BJ (cell line): ENCODE measurements around the gene CLEC2D. TPM values are rescaled to one million over a fixed set of nuclear protein-coding genes. Genes with fewer than 3 reads are reported as not detected.

Experiments used
- CTCF ChIA-PET: fragments of 350-600 bp; formaldehyde crosslinking; extraction: SDS; loops from one replicate; lab custom pipeline; 2021; ENCODE audit warnings: antibody characterized with exemption, inconsistent platforms; lab: Yijun Ruan, JAX
- POLR2A ChIA-PET: fragments of 300-600 bp; sonication (Branson Sonifier 250); formaldehyde crosslinking; extraction: SDS; loops from one replicate; lab custom pipeline; 2021; ENCODE audit warnings: antibody characterized with exemption; lab: Charles Lee
- DNase-seq: peaks from one replicate; pipeline ENCODE4 v3.0.0-alpha.2; 2011; ENCODE audit warnings: low read depth
- H3K27me3 ChIP-seq: 2 replicates; pipeline ENCODE4 v1.6.0; 2011; ENCODE audit warnings: low read length; ENCODE audit not compliant: control insufficient read depth, insufficient read depth
- H3K36me3 ChIP-seq: 2 replicates; pipeline ENCODE4 v1.5.1; 2011; ENCODE audit warnings: low read length; ENCODE audit not compliant: control insufficient read depth, insufficient read depth
- H3K4me3 ChIP-seq: 2 replicates; pipeline ENCODE4 v1.5.1; 2011; ENCODE audit warnings: low read depth, mild to moderate bottlenecking, control low read depth, low read length
- polyA plus RNA-seq: library from polyadenylated mRNA; depleted of rRNA; stranded (reverse); fragments of >200 nt; gene quantifications from 2 replicates; pipeline ENCODE4 v1.2.3, GENCODE V29; 2011; rRNA removed
- small RNA-seq: library from RNA; depleted of rRNA; stranded (forward); fragments of <200 nt; gene quantifications from one replicate; pipeline ENCODE3, GENCODE V24; 2012; ENCODE audit warnings: low replicate concordance, low read depth; ENCODE audit not compliant: insufficient read length
- TF ChIP-seq, protein P1 (sequence below): IDR thresholded peaks from 2 replicates; pipeline ENCODE4 v1.5.1; 2011; ENCODE audit warnings: low read depth, mild to moderate bottlenecking, control low read depth, inconsistent platforms, low read length, moderate library complexity; ENCODE audit not compliant: insufficient read depth

The CLEC2D gene
- polyA plus RNA-seq, 1 experiment = 1.7 TPM

DNA sequence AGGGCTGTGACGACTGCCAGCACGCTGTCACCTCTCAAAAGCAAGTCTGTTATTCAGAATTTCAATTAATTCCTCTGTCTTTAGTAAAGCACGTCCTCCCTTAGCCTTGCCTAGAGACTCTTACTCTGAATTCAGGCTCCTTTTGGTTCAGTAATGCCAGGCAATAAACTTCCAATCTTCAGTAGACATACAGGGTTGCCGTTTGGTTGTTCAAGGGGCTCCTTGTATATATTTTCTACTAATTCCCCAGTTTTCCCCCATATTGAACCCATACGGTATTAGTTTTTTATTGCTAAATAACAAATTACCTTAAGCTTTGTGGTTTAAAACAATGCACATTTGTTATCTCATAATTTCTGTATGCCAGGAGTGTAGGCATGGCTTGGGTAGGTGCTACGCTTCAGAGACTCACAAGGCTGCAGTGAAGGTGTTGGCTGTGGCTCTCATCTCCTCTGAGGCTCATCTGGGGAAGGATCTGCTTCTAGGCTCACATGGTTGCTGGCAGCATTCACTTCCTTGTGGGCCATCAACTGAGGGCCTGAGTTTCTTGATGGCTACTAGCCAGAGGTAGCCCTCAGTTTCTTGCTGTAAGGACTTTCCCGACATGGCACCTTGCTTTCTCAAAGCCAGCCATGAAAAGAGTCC is 70.7 kb downstream of the CLEC2D start:
- CTCF ChIA-PET = interaction anchor here (5.6 kb wide), 1 partner anchor 10 kb away, joined by 57 read pairs; no protein-coding TSS in a partner anchor
- DNase-seq = no peak
- Histone ChIP-seq H3K36me3 (no peaks in the 10 kb centered on the region), H3K27me3 (0 out of 2 replicates have a peak, but pooled peaks cover 1% of the 10 kb centered on the region), H3K4me3 (peak overlapping the region; percentile 21)
- POLR2A ChIA-PET = no interaction called here
- TF ChIP-seq, protein P1, sequence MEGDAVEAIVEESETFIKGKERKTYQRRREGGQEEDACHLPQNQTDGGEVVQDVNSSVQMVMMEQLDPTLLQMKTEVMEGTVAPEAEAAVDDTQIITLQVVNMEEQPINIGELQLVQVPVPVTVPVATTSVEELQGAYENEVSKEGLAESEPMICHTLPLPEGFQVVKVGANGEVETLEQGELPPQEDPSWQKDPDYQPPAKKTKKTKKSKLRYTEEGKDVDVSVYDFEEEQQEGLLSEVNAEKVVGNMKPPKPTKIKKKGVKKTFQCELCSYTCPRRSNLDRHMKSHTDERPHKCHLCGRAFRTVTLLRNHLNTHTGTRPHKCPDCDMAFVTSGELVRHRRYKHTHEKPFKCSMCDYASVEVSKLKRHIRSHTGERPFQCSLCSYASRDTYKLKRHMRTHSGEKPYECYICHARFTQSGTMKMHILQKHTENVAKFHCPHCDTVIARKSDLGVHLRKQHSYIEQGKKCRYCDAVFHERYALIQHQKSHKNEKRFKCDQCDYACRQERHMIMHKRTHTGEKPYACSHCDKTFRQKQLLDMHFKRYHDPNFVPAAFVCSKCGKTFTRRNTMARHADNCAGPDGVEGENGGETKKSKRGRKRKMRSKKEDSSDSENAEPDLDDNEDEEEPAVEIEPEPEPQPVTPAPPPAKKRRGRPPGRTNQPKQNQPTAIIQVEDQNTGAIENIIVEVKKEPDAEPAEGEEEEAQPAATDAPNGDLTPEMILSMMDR = no peak

DNA sequence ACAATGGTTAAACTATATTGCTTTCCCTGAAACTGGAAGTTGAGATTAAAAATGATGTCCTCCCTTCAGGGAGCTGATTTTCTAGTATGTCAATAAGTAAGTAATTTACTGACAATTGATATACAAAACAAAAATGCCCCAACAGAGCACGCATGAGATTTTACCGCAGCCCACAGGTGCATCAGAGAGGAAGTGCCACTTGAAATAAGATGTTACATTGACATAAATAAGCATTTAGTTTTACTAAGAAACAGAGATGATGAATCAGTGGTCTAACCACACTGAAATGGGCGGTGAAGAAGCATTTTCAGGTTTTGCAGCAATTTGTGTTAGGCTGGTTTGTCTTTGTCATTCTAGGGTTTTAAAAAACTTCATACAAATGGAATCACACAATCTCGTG is 72.2 kb downstream of the CLEC2D start:
- ChIA-PET POLR2A (no interaction called here), CTCF (interaction anchor here (1.8 to 5.6 kb wide), 2 partner anchors 9 to 65 kb away, joined by 8 to 57 read pairs; no protein-coding TSS in a partner anchor)
- 0 out of 2 replicates have a peak, but pooled peaks cover 1% of the 10 kb centered on the region for H3K27me3 ChIP-seq
- DNase-seq = no peak
- TF ChIP-seq, protein P1 = no peak
- H3K4me3 ChIP-seq = no peak overlapping the region
- no peaks in the 10 kb centered on the region for H3K36me3 ChIP-seq

DNA sequence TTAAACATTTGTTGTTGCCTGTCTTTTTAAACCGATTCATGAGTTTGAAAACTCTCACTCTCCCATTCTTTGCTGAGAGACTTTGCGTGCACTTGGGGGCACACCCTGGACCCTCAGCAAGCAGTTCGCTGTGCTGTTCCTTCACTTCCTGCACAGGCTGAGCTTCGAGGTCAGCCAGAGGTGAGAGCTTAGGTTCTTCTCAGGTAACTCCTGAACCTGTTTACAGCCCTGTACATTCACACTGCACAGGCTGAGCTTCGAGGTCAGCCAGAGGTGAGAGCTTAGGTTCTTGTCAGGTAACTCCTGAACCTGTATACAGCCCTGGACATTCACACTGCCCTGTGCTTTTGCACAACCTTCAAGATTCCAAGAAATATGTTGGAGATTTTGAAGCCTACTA is 73.1 kb downstream of the CLEC2D start:
- no peak for DNase-seq
- POLR2A ChIA-PET = no interaction called here
- Histone ChIP-seq H3K4me3 (no peak overlapping the region), H3K27me3 (0 out of 2 replicates have a peak, but pooled peaks cover 1% of the 10 kb centered on the region), H3K36me3 (no peaks in the 10 kb centered on the region)
- CTCF ChIA-PET = interaction anchor here (0.5 to 5.6 kb wide), 14 partner anchors 8 to 787 kb away, joined by 3 to 57 read pairs (median 5); partner anchors contain the start of gene CLECL1
- TF ChIP-seq, protein P1 = no peak

DNA sequence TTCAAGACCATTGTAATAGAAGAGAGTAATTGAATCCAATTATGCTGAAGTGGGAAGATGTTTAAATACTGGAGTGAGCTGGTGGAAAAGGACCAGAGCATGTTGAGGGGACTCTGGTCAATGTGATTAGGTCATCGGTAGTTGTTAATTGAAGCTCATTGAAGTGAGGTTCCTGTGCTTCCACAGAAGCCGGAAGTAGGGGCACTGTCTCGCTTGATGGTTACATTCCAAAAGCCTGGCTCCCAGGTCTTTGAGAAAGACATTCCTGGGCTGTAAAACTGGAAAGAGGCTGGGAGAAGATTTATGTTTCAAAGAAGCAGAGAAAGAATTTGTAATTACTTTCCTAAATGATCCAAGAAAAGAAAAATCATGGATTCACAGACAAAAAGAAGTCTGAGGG is 75.7 kb downstream of the CLEC2D start:
- POLR2A ChIA-PET = no interaction called here

More for the DNA sequence above, 75.7 kb downstream of the CLEC2D start:
- CTCF ChIA-PET = no interaction called here
- H3K36me3 ChIP-seq = no peaks in the 10 kb centered on the region
- TF ChIP-seq, protein P1 = no peak
- H3K27me3 ChIP-seq = 0 out of 2 replicates have a peak, but pooled peaks cover 1% of the 10 kb centered on the region
- H3K4me3 ChIP-seq = no peak overlapping the region
- DNase-seq = no peak

Small RNA genes lying within 50 kb of the gene (small RNA-seq; reads per million reads assigned to genes)
- gene AC010186.4 (not detected), gene RNU6-700P (not detected)

Other genes starting within 250 kb of the CLEC2D start
- not detected in 2 replicates for gene KLRB1, start 61.8 kb upstream of the CLEC2D start, polyA plus RNA-seq
- gene CLECL1, start 63.4 kb downstream of the CLEC2D start, polyA plus RNA-seq = not detected in 2 replicates
- gene CD69, start 91.2 kb downstream of the CLEC2D start, polyA plus RNA-seq = not detected in 2 replicates
- not detected in 2 replicates for gene KLRF1, start 157.8 kb downstream of the CLEC2D start, polyA plus RNA-seq
- gene CLEC2B, start 199.6 kb downstream of the CLEC2D start, polyA plus RNA-seq = 0.04 and 0.27 TPM in 2 replicates
- gene KLRF2, start 211.8 kb downstream of the CLEC2D start, polyA plus RNA-seq = not detected in 2 replicates